Mammary epithelial cell (primary cell): ENCODE results near the gene PPP1R14B.

Experiments used
- EZH2 ChIP-seq: IDR thresholded peaks from 2 replicates; pipeline ENCODE4 v1.6.1; 2012; ENCODE audit warnings: low read length, inconsistent platforms, borderline replicate concordance
- TF ChIP-seq, protein P1 (sequence below), 2 donors: IDR thresholded peaks in 1 of 2; conservative IDR thresholded peaks in 1 of 2; 2 replicates each; pipeline ENCODE4 v1.5.1; 2011 to 2012; ENCODE audit warnings: inconsistent platforms in 2 of 2, low read length in 2 of 2, mild to moderate bottlenecking in 2 of 2, control low read depth in 1 of 2, low read depth in 1 of 2; ENCODE audit not compliant: insufficient read depth in 1 of 2; ENCODE audit errors: extremely low read depth in 1 of 2

DNA sequence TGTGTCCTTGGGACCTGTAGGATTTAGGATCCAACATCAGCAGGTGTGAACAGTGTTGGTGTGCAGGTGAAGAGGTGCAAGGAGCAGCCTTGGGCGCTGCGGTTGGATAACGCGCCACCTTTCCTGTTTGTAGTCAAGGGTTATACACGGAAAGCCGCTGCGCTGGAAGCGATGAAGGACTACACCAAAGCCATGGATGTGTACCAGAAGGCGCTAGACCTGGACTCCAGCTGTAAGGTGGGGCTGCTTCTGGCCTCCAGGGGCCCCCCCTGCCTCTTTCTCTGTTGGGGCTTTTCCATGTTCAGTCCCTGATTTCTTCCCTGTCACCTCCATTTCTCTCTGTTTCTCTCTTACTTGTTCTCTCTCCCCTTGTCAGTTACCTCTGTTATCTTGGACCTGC lies 43.8 kb downstream of the PPP1R14B start:
- TF ChIP-seq, protein P1, sequence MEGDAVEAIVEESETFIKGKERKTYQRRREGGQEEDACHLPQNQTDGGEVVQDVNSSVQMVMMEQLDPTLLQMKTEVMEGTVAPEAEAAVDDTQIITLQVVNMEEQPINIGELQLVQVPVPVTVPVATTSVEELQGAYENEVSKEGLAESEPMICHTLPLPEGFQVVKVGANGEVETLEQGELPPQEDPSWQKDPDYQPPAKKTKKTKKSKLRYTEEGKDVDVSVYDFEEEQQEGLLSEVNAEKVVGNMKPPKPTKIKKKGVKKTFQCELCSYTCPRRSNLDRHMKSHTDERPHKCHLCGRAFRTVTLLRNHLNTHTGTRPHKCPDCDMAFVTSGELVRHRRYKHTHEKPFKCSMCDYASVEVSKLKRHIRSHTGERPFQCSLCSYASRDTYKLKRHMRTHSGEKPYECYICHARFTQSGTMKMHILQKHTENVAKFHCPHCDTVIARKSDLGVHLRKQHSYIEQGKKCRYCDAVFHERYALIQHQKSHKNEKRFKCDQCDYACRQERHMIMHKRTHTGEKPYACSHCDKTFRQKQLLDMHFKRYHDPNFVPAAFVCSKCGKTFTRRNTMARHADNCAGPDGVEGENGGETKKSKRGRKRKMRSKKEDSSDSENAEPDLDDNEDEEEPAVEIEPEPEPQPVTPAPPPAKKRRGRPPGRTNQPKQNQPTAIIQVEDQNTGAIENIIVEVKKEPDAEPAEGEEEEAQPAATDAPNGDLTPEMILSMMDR (conservative IDR thresholded peaks at IDR 0.05 in 1 of 2, IDR thresholded peaks at IDR 0.05 in 1 of 2; ENCODE audit: extremely low read depth in 1 of 2, insufficient read depth in 1 of 2, low read depth in 1 of 2, low read length in 2 of 2), result no peak
- no peak for TF ChIP-seq EZH2
